Transverse colon (tissue), 4 donors: ENCODE data around the gene PARP16. TPM values are rescaled to one million over a fixed set of nuclear protein-coding genes. Genes with fewer than 3 reads are reported as not detected.

Experiments used
- DNase-seq: peaks from one replicate; pipeline ENCODE4 v3.0.0-alpha.2; 2019
- H3K27ac ChIP-seq, 4 donors: fragments of 200-600 bp; sonication (generic); 2 replicates each; pipeline ENCODE4 v1.5.1; 2016 to 2018; ENCODE audit warnings: inconsistent platforms in 4 of 4
- H3K27me3 ChIP-seq: fragments of 200-600 bp; sonication (generic); 2 replicates; pipeline ENCODE4 v1.5.1; 2017; ENCODE audit warnings: inconsistent platforms
- H3K36me3 ChIP-seq, 4 donors: fragments of 200-600 bp; sonication (generic); 2 replicates each; pipeline ENCODE4 v1.5.1; 2017 to 2019; ENCODE audit warnings: inconsistent platforms in 4 of 4
- H3K4me1 ChIP-seq, 4 donors: fragments of 200-600 bp; sonication (generic); 2 replicates each; pipeline ENCODE4 v1.5.1; 2017 to 2020; ENCODE audit warnings: inconsistent platforms in 4 of 4
- H3K4me3 ChIP-seq, 4 donors: fragments of 200-600 bp; sonication (generic); 1 replicate in 1 of 4; 2 replicates in 3 of 4; pipeline versions ENCODE4 v1.5.1 to v1.6.1; 2017 to 2019; ENCODE audit warnings: inconsistent platforms in 4 of 4
- H3K9me3 ChIP-seq, 2 donors: fragments of 200-600 bp; sonication (generic); 2 replicates each; pipeline ENCODE4 v1.5.1; 2017 to 2019; ENCODE audit warnings: inconsistent platforms in 2 of 2
- EP300 ChIP-seq: sonication (generic); formaldehyde crosslinking; IDR thresholded peaks from one replicate; pipeline ENCODE4 v1.6.1; 2017; ENCODE audit warnings: antibody characterized with exemption, low read depth
- POLR2A ChIP-seq: fragments of 450-650 bp; IDR thresholded peaks from one replicate; pipeline ENCODE4 v1.6.1; 2016; ENCODE audit warnings: antibody characterized with exemption, mild to moderate bottlenecking, moderate library complexity
- POLR2AphosphoS5 ChIP-seq, 3 donors: sonication (generic); formaldehyde crosslinking; IDR thresholded peaks; one replicate each; pipeline ENCODE4 v1.6.1; 2016; ENCODE audit warnings: antibody characterized with exemption in 3 of 3
- WGBS, 2 donors: methylation state at CpG; one replicate each; pipeline ENCODE4 v1.1.5; 2018; ENCODE audit warnings: low coverage in 1 of 2; 5-methylcytosine and 5-hydroxymethylcytosine counted together
- in situ Hi-C, 4 donors: fragments of 200-750 bp; cut with MboI; loops; one replicate each; pipeline versions ENCODE4 v1.15.0 to v1.15.1; 2017; ENCODE audit warnings: low sequenced_read_pairs in 3 of 4, low pct_ligation_motif_present in 1 of 4, low pct_unique_long_range_greater_than_20kb in 1 of 4
- intact Hi-C: fragments of 100-400 bp; cut with DNase I; formaldehyde crosslinking; loops from one replicate; pipeline ENCODE4 v1.15.1; 2023; ENCODE audit warnings: low total_unique reads
- total RNA-seq, 4 donors: library from RNA; depleted of rRNA; stranded (reverse); fragments of >200 nt; gene quantifications; one replicate each; pipeline ENCODE4 v1.1.0, GENCODE V29; 2016
- TF ChIP-seq, protein P1 (sequence below), 5 experiments: fragments of 200-600 bp in 3 of 5; fragments of 450-650 bp in 2 of 5; sonication (generic) in 3 of 5; IDR thresholded peaks; 1 replicate in 2 of 5; 2 replicates in 3 of 5; pipeline ENCODE4 v1.5.1; 2016 to 2017; ENCODE audit warnings: antibody characterized with exemption in 5 of 5, inconsistent platforms in 3 of 5, mild to moderate bottlenecking in 2 of 5, moderate library complexity in 1 of 5

Gene PARP16
- total RNA-seq, 4 donors from 2014 or later: 4.6 to 11.5 (median 7.5) TPM

- intact Hi-C loops (loop anchor here (2.0 kb wide), 1 partner anchor 66 kb away; no protein-coding TSS in a partner anchor), in situ Hi-C loops (loop anchor here in 3 of 4 donors (5.0 kb wide), 3 partner anchors 63 to 73 kb away; no protein-coding TSS in a partner anchor)
- H3K4me3 ChIP-seq: no peak overlapping the region
- H3K27me3 ChIP-seq: no peaks in the 10 kb centered on the region
- 37 to 40% methylated on average over 5 of the region's 5 CpGs for WGBS, 2 donors
- no peak overlapping the region for H3K27ac ChIP-seq
- DNase-seq: peak; percentile 82
- no peaks in the 10 kb centered on the region for H3K4me1 ChIP-seq
- H3K36me3 ChIP-seq: no peaks in the 10 kb centered on the region
- no peaks in the 10 kb centered on the region for H3K9me3 ChIP-seq
- TF ChIP-seq, protein P1, sequence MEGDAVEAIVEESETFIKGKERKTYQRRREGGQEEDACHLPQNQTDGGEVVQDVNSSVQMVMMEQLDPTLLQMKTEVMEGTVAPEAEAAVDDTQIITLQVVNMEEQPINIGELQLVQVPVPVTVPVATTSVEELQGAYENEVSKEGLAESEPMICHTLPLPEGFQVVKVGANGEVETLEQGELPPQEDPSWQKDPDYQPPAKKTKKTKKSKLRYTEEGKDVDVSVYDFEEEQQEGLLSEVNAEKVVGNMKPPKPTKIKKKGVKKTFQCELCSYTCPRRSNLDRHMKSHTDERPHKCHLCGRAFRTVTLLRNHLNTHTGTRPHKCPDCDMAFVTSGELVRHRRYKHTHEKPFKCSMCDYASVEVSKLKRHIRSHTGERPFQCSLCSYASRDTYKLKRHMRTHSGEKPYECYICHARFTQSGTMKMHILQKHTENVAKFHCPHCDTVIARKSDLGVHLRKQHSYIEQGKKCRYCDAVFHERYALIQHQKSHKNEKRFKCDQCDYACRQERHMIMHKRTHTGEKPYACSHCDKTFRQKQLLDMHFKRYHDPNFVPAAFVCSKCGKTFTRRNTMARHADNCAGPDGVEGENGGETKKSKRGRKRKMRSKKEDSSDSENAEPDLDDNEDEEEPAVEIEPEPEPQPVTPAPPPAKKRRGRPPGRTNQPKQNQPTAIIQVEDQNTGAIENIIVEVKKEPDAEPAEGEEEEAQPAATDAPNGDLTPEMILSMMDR (IDR thresholded peaks at IDR 0.05): peak; percentile 93 to 96 (median 94)
- TF ChIP-seq POLR2A (no peak), EP300 (no peak)
Measured at GRCh38 chr15:65318870-65319356, 32.2 kb upstream of the PARP16 start.

DNA sequence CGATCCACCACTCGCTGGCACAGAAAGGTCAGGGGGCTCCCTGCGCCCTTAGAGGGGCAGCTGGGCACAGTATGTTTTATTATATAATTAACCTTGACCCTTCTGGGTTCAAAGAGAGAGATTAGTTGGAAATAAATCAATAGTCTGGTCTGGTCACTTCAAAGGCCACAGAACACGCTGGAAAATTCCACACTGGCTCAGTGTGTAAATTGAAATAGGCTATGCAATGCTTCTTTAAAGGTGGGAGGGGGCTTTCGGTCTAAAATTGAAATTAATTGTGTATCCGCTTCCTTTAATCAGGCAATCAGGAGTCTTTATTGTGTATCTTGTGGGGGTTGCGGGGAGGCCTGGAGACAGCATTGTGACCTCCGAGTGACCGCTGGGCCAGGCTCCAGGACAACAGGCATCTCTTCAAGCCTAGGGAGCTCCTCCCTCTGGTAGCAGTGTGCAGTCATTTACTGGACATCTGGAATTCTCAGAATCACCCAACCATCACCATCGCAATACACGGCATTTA, 25.8 kb upstream of the PARP16 start:
- WGBS, 2 donors: 72 to 74% methylated on average over 9 to 11 of the region's 11 CpGs
- Histone ChIP-seq H3K36me3 (no peaks in the 10 kb centered on the region), H3K27me3 (no peaks in the 10 kb centered on the region), H3K27ac (no peak overlapping the region), H3K4me1 (no peaks in the 10 kb centered on the region), H3K9me3 (no peaks in the 10 kb centered on the region), H3K4me3 (no peak overlapping the region)
- intact Hi-C loops: no loop called here
- DNase-seq: no peak
- TF ChIP-seq POLR2A (no peak), EP300 (no peak), POLR2AphosphoS5 (IDR thresholded peaks at IDR 0.05) (no peak)
- TF ChIP-seq, protein P1 (IDR thresholded peaks at IDR 0.05): no peak
- in situ Hi-C loops: no loop called here

DNA sequence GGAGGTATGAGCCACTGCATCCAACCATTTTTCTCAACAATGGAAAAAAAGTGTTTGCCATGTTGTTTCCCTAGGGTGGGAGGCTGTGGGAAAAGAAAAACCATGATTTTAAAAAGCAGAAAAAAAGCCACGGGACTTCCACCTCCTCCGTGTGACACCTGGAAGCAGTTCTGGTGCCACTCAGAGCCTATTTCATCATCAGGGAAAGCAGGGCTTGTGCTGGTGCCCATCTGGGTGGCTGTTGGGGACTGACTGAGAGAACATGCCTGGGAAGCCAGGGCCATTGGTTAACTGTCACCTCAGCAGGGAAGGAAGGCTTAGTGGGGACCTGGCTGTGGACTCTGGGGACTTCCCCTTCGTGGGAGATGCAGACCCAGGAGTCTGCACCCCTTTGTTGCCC, 25.1 kb upstream of the PARP16 start:
- Histone ChIP-seq H3K9me3 (no peaks in the 10 kb centered on the region), H3K4me1 (no peaks in the 10 kb centered on the region), H3K36me3 (no peaks in the 10 kb centered on the region), H3K27me3 (no peaks in the 10 kb centered on the region), H3K27ac (no peak overlapping the region), H3K4me3 (no peak overlapping the region)
- TF ChIP-seq, protein P1 (IDR thresholded peaks at IDR 0.05): no peak
- no peak for TF ChIP-seq POLR2AphosphoS5 (IDR thresholded peaks at IDR 0.05)
- no peak for TF ChIP-seq EP300
- TF ChIP-seq POLR2A: no peak
- in situ Hi-C loops (no loop called here), intact Hi-C loops (no loop called here)
- DNase-seq: no peak
- WGBS, 2 donors: 40% methylated on average over 3 of the region's 3 CpGs; no CpG with 5 or more reads in 1 of the 2 donors

GRCh38 chr15:65310431-65311137, 23.9 kb upstream of the PARP16 start:
- TF ChIP-seq, protein P1 (IDR thresholded peaks at IDR 0.05): no peak
- no peak for TF ChIP-seq POLR2A
- TF ChIP-seq EP300: no peak
- TF ChIP-seq POLR2AphosphoS5 (IDR thresholded peaks at IDR 0.05): no peak
- in situ Hi-C loops: no loop called here
- intact Hi-C loops: no loop called here
- H3K4me3 ChIP-seq: no peak overlapping the region
- H3K36me3 ChIP-seq: no peaks in the 10 kb centered on the region
- no peak for DNase-seq
- no peaks in the 10 kb centered on the region for H3K27me3 ChIP-seq
- no peaks in the 10 kb centered on the region for H3K4me1 ChIP-seq
- peak overlapping the region in 3 of 4 donors; percentile 17 to 40 (median 36) for H3K27ac ChIP-seq
- 77 to 93% methylated on average over 3 to 10 of the region's 10 CpGs for WGBS, 2 donors
- H3K9me3 ChIP-seq: no peaks in the 10 kb centered on the region
